ENCODE measurements around the gene SIRPA. TPM values are rescaled to one million over a fixed set of nuclear protein-coding genes. Genes with fewer than 3 reads are reported as not detected.

Gene SIRPA
- total RNA-seq, 2 donors from 2014 or later: 5.1 to 6.3 TPM

DNA sequence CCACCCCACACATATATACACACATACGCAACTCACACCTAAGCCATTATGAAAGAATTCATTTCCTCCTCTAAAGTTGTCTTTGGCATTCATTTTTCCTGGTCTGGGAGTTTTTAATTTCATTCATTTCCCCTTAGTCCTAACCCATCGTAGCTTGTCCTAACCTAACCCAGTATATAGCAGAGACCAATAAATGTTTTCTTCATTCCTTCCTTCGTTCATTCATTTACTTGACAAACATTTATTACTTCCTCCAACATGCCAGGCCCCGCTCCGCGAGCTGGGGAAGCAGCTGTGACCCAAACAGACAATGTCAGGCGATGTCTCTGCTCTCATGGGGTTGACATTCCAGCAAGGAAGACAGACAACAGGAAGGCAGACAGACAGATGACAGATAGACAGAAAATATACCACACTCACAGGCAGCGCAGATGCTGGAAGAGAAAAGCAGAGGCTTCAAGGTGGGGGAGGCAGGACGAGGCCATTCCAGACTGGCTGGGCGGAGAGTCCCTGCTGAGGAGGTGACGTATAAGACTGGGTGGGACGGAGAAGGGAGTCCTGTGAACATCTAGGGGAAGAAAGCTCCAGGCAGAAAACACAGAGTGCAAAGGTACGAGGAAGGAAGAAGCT is 33.7 kb upstream of the SIRPA start:
- H3K9me3 Mint-ChIP-seq: no peaks in the 10 kb centered on the region
- Histone ChIP-seq H3K4me3 (ENCODE audit: low read length) (no peak overlapping the region), H3K4me1 (ENCODE audit: control insufficient read depth, insufficient read depth, low read length) (peaks cover 2% of the 10 kb centered on the region), H3K36me3 (ENCODE audit: control insufficient read depth, insufficient read depth, low read length) (no peaks in the 10 kb centered on the region), H3K9ac (ENCODE audit: extremely low read depth, low read length, poor library complexity, severe bottlenecking) (no peak overlapping the region), H3K27ac (ENCODE audit: low read depth, low read length) (no peak overlapping the region), H3K9me3 (ENCODE audit: control insufficient read depth, low read length) (no peaks in the 10 kb centered on the region), H3K27me3 (ENCODE audit: control insufficient read depth, insufficient read depth, low read length, poor library complexity, severe bottlenecking) (no peaks in the 10 kb centered on the region)
- H3K4me1 Mint-ChIP-seq: peaks cover 5% of the 10 kb centered on the region
- no peaks in the 10 kb centered on the region for H3K27me3 Mint-ChIP-seq (ENCODE audit: insufficient read depth)
- H3K27ac Mint-ChIP-seq: no peak overlapping the region
- DNase-seq: no peak
- H3K4me3 Mint-ChIP-seq: no peak overlapping the region
- TF ChIP-seq, protein P1, sequence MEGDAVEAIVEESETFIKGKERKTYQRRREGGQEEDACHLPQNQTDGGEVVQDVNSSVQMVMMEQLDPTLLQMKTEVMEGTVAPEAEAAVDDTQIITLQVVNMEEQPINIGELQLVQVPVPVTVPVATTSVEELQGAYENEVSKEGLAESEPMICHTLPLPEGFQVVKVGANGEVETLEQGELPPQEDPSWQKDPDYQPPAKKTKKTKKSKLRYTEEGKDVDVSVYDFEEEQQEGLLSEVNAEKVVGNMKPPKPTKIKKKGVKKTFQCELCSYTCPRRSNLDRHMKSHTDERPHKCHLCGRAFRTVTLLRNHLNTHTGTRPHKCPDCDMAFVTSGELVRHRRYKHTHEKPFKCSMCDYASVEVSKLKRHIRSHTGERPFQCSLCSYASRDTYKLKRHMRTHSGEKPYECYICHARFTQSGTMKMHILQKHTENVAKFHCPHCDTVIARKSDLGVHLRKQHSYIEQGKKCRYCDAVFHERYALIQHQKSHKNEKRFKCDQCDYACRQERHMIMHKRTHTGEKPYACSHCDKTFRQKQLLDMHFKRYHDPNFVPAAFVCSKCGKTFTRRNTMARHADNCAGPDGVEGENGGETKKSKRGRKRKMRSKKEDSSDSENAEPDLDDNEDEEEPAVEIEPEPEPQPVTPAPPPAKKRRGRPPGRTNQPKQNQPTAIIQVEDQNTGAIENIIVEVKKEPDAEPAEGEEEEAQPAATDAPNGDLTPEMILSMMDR (conservative IDR thresholded peaks at IDR 0.05): no peak
- no peaks in the 10 kb centered on the region for H3K36me3 Mint-ChIP-seq (ENCODE audit: low read depth)
- WGBS, 2 experiments (ENCODE audit: insufficient coverage in 1 of 2, insufficient read length in 1 of 2): 84 to 89% methylated on average over 6 to 13 of the region's 13 CpGs

- Mint-ChIP-seq H3K27ac (no peak overlapping the region), H3K36me3 (ENCODE audit: low read depth) (no peaks in the 10 kb centered on the region), H3K4me3 (no peak overlapping the region), H3K9me3 (no peaks in the 10 kb centered on the region), H3K4me1 (peaks cover 12% of the 10 kb centered on the region), H3K27me3 (ENCODE audit: insufficient read depth) (no peaks in the 10 kb centered on the region)
- no peaks in the 10 kb centered on the region for H3K27me3 ChIP-seq (ENCODE audit: control insufficient read depth, insufficient read depth, low read length, poor library complexity, severe bottlenecking)
- no peak overlapping the region for H3K27ac ChIP-seq (ENCODE audit: low read depth, low read length)
- no peaks in the 10 kb centered on the region for H3K9me3 ChIP-seq (ENCODE audit: control insufficient read depth, low read length)
- H3K36me3 ChIP-seq (ENCODE audit: control insufficient read depth, insufficient read depth, low read length): no peaks in the 10 kb centered on the region
- no peak overlapping the region for H3K9ac ChIP-seq (ENCODE audit: extremely low read depth, low read length, poor library complexity, severe bottlenecking)
- peak; percentile 63 for DNase-seq
- no peak overlapping the region for H3K4me3 ChIP-seq (ENCODE audit: low read length)
- peaks cover 6% of the 10 kb centered on the region for H3K4me1 ChIP-seq (ENCODE audit: control insufficient read depth, insufficient read depth, low read length)
- WGBS, 2 experiments (ENCODE audit: insufficient coverage in 1 of 2, insufficient read length in 1 of 2): 86 to 94% methylated on average over 3 to 8 of the region's 8 CpGs
- TF ChIP-seq, protein P1 (conservative IDR thresholded peaks at IDR 0.05): no peak
Measured at GRCh38 chr20:1861996-1862662, 33.1 kb upstream of the SIRPA start.

- no peak overlapping the region for H3K4me3 Mint-ChIP-seq
- Histone ChIP-seq H3K9ac (ENCODE audit: extremely low read depth, low read length, poor library complexity, severe bottlenecking) (no peak overlapping the region), H3K4me3 (ENCODE audit: low read length) (no peak overlapping the region), H3K27ac (ENCODE audit: low read depth, low read length) (peak overlapping the region; percentile 1), H3K36me3 (ENCODE audit: control insufficient read depth, insufficient read depth, low read length) (no peaks in the 10 kb centered on the region), H3K9me3 (ENCODE audit: control insufficient read depth, low read length) (no peaks in the 10 kb centered on the region), H3K4me1 (ENCODE audit: control insufficient read depth, insufficient read depth, low read length) (peaks cover 6% of the 10 kb centered on the region), H3K27me3 (ENCODE audit: control insufficient read depth, insufficient read depth, low read length, poor library complexity, severe bottlenecking) (no peaks in the 10 kb centered on the region)
- H3K27ac Mint-ChIP-seq: no peak overlapping the region
- TF ChIP-seq, protein P1 (conservative IDR thresholded peaks at IDR 0.05): no peak
- no peak for DNase-seq
- no peaks in the 10 kb centered on the region for H3K9me3 Mint-ChIP-seq
- peaks cover 16% of the 10 kb centered on the region for H3K4me1 Mint-ChIP-seq
- no peaks in the 10 kb centered on the region for H3K27me3 Mint-ChIP-seq (ENCODE audit: insufficient read depth)
- no peaks in the 10 kb centered on the region for H3K36me3 Mint-ChIP-seq (ENCODE audit: low read depth)
- WGBS, 2 experiments (ENCODE audit: insufficient coverage in 1 of 2, insufficient read length in 1 of 2): 92 to 96% methylated on average over 3 to 4 of the region's 4 CpGs
Measured at GRCh38 chr20:1862663-1863053, 32.5 kb upstream of the SIRPA start.

Measured in endodermal cell (in vitro differentiated cells).